Spleen (tissue), 11 donors: ENCODE data around the gene OPN5. TPM values are rescaled to one million over a fixed set of nuclear protein-coding genes. Genes with fewer than 3 reads are reported as not detected.

Experiments used
- DNase-seq: peaks from one replicate; pipeline ENCODE4 v3.0.0-alpha.2; 2020
- H3K27ac ChIP-seq, 8 donors: fragments of 200-600 bp; sonication (generic) in 7 of 8; 1 replicate in 4 of 8; 2 replicates in 4 of 8; pipeline versions ENCODE4 v1.5.0 to v1.8.0; 2016 to 2021; ENCODE audit warnings: inconsistent platforms in 4 of 8, mild to moderate bottlenecking in 4 of 8, moderate library complexity in 1 of 8
- H3K27me3 ChIP-seq, 7 donors: fragments of 200-600 bp; sonication (generic) in 6 of 7; replicated peaks in 1 of 7; 1 replicate in 4 of 7; 2 replicates in 3 of 7; pipeline versions ENCODE4 v1.5.0 to v1.8.0; 2016 to 2021; ENCODE audit warnings: inconsistent platforms in 3 of 7, mild to moderate bottlenecking in 1 of 7
- H3K36me3 ChIP-seq, 6 donors: fragments of 200-600 bp; sonication (generic) in 5 of 6; 1 replicate in 4 of 6; 2 replicates in 2 of 6; pipeline versions ENCODE4 v1.5.0 to v1.8.0; 2016 to 2021; ENCODE audit warnings: inconsistent platforms in 2 of 6
- H3K4me1 ChIP-seq, 6 donors: fragments of 200-600 bp; sonication (generic) in 5 of 6; 1 replicate in 3 of 6; 2 replicates in 3 of 6; pipeline versions ENCODE4 v1.5.0 to v1.8.0; 2016 to 2021; ENCODE audit warnings: inconsistent platforms in 3 of 6
- H3K4me3 ChIP-seq, 8 donors: fragments of 200-600 bp; sonication (generic) in 7 of 8; 1 replicate in 4 of 8; 2 replicates in 4 of 8; pipeline versions ENCODE4 v1.5.0 to v1.8.0; 2016 to 2021; ENCODE audit warnings: inconsistent platforms in 4 of 8, mild to moderate bottlenecking in 4 of 8, moderate library complexity in 2 of 8
- H3K9me3 ChIP-seq, 8 donors: fragments of 200-600 bp; sonication (generic) in 7 of 8; 1 replicate in 4 of 8; 2 replicates in 4 of 8; pipeline versions ENCODE4 v1.5.0 to v1.8.0; 2016 to 2021; ENCODE audit warnings: inconsistent platforms in 4 of 8
- POLR2A ChIP-seq, 3 donors: fragments of 450-650 bp; IDR thresholded peaks; one replicate each; pipeline ENCODE4 v1.5.1; 2017; ENCODE audit warnings: antibody characterized with exemption in 3 of 3, mild to moderate bottlenecking in 1 of 3
- POLR2AphosphoS5 ChIP-seq, 3 donors: sonication (generic); formaldehyde crosslinking; IDR thresholded peaks; one replicate each; pipeline ENCODE4 v1.5.1; 2017; ENCODE audit warnings: antibody characterized with exemption in 3 of 3
- WGBS, 5 donors: extraction: QIAGEN DNeasy Blood & Tissue Kit in 3 of 5; methylation state at CpG; one replicate each; pipeline versions ENCODE4 v1.1.5 to v1.1.7; 2013 to 2018; 5-methylcytosine and 5-hydroxymethylcytosine counted together
- intact Hi-C: fragments of 100-400 bp; cut with DNase I; formaldehyde crosslinking; loops from one replicate; pipeline ENCODE4 v1.15.0; 2023; ENCODE audit warnings: low total_unique reads
- polyA plus RNA-seq, 3 donors: library from polyadenylated mRNA; stranded (reverse); fragments of 200-250 nt; gene quantifications; one replicate each; pipeline ENCODE4 v1.2.1, GENCODE V29; 2013
- total RNA-seq, 7 donors: library from RNA; depleted of rRNA in 3 of 7; stranded (reverse); fragments of >200 nt in 3 of 7; fragmentation: NEBNext Ultra II Directional in 4 of 7; extraction: Animal tissue kit (Norgen Biotek cat#: 25700) in 4 of 7; gene quantifications; one replicate each; pipeline versions ENCODE4 v1.1.0 to v1.2.1, GENCODE V29; 2016 to 2021
- TF ChIP-seq, protein P1 (sequence below), 11 experiments: fragments of 200-600 bp in 7 of 11; fragments of 450-650 bp in 4 of 11; sonication (generic) in 4 of 11; IDR thresholded peaks in 8 of 11; conservative IDR thresholded peaks in 3 of 11; 1 replicate in 7 of 11; 2 replicates in 4 of 11; pipeline versions ENCODE4 v1.4.0 to v1.8.0; 2016 to 2021; ENCODE audit warnings: antibody characterized with exemption in 11 of 11, inconsistent platforms in 4 of 11, mild to moderate bottlenecking in 1 of 11
- donor health status: healthy with polysubstance abuse.
- donor health status: DM: no; HTN: no; CAD: no; lungs with moderate emphysema.
- donor health status: DM: no; HTN: no; CAD: no.
- donor health status: Bipolar disorder and iron deficiency.
- donor health status: healthy.
- donor health status: DM: no; HTN: no; CAD: no.
- donor health status: DM: yes; HTN: yes; CAD: no.

The OPN5 gene
- total and polyA plus RNA-seq, 10 donors = not detected

DNA sequence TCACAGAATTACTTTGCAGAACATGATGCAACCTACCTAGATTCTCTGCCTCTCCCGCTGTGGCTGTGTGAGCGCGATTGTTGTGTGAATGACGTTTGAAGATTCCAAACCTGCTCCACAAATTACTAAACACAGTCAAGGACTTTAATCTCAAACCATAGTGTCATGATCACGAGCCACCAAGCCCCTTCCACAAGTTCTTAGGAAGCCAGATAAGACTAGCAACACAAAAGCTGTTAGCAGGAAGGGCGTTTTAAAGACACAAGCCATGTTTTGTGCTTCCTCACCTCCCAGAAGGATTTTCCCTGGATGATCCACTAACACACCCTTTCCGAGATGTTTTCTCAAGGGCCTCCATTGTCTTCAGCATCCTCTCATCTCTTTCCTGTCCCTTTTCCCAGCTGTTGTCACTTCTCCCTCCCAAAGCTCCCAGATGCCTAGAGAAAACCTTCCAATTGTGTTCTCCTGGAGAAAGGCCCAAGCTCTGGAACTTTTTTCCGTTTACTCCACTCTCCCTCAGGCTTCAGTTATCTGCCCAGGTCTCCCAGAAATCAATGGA is 12.8 kb downstream of the OPN5 start:
- Histone ChIP-seq H3K27me3 (no peaks in the 10 kb centered on the region), H3K4me1 (no peaks in the 10 kb centered on the region), H3K36me3 (no peaks in the 10 kb centered on the region), H3K27ac (no peak overlapping the region), H3K9me3 (no peaks in the 10 kb centered on the region), H3K4me3 (no peak overlapping the region)
- DNase-seq = no peak
- 71 to 82% (median 77%) methylated on average over 8 of the region's 8 CpGs for WGBS, 5 donors
- intact Hi-C loops = no loop called here
- TF ChIP-seq POLR2AphosphoS5 (IDR thresholded peaks at IDR 0.05) (no peak), POLR2A (IDR thresholded peaks at IDR 0.05) (no peak)
- TF ChIP-seq, protein P1, sequence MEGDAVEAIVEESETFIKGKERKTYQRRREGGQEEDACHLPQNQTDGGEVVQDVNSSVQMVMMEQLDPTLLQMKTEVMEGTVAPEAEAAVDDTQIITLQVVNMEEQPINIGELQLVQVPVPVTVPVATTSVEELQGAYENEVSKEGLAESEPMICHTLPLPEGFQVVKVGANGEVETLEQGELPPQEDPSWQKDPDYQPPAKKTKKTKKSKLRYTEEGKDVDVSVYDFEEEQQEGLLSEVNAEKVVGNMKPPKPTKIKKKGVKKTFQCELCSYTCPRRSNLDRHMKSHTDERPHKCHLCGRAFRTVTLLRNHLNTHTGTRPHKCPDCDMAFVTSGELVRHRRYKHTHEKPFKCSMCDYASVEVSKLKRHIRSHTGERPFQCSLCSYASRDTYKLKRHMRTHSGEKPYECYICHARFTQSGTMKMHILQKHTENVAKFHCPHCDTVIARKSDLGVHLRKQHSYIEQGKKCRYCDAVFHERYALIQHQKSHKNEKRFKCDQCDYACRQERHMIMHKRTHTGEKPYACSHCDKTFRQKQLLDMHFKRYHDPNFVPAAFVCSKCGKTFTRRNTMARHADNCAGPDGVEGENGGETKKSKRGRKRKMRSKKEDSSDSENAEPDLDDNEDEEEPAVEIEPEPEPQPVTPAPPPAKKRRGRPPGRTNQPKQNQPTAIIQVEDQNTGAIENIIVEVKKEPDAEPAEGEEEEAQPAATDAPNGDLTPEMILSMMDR (IDR thresholded peaks at IDR 0.05 in 8 of 11, conservative IDR thresholded peaks at IDR 0.05 in 3 of 11) = no peak

DNA sequence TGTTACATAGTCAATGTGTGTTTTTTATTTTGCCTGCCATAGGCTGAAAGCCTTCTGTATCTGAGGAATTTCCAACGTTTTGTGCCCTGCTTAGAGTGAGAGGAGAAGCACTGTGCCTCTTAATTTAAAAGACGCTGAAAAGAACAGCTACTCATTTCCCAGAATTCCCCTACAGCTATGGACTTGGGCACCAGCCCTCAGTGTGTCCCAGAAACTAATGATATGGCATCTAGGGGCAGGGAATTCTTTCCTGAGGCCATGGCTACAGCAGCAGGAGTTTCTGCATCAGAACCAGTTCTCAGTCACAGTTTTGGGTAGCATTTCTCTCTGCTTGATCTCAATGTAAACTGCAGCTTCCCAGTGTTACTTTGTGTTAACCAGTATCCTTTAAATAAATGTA is 20.2 kb downstream of the OPN5 start:
- H3K36me3 ChIP-seq = no peaks in the 10 kb centered on the region
- intact Hi-C loops = no loop called here
- no peak overlapping the region for H3K4me3 ChIP-seq
- H3K27me3 ChIP-seq = peaks cover 0 to 14% (median 0%) of the 10 kb centered on the region in 7 donors
- no peaks in the 10 kb centered on the region for H3K9me3 ChIP-seq
- H3K27ac ChIP-seq = no peak overlapping the region
- no peak for TF ChIP-seq POLR2AphosphoS5 (IDR thresholded peaks at IDR 0.05)
- no peak for TF ChIP-seq POLR2A (IDR thresholded peaks at IDR 0.05)
- TF ChIP-seq, protein P1 (IDR thresholded peaks at IDR 0.05 in 8 of 11, conservative IDR thresholded peaks at IDR 0.05 in 3 of 11) = no peak
- no peak for DNase-seq
- H3K4me1 ChIP-seq = no peaks in the 10 kb centered on the region
- 50 to 75% (median 56%) methylated on average over 2 of the region's 2 CpGs for WGBS, 5 donors

DNA sequence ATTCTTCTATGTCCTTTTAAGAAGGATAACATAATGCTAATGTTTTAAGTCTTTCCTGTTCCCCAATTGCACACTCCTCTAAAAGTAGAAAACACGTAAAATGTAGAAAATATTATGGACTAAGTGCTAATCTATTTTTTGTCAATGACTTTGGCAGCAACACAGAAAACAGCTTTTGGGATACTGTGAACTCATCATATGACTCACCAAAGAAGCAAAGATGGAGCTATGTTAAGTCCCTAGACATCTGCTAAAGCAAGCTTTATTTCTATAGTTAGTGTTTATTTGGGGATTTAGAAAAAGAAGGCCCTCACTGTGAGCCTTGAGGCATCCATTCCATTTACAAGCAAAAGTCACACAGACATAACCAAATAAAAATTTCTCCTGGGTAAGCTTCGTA is 23.0 kb downstream of the OPN5 start:
- Histone ChIP-seq H3K9me3 (no peaks in the 10 kb centered on the region), H3K36me3 (no peaks in the 10 kb centered on the region), H3K27ac (no peak overlapping the region), H3K4me3 (no peak overlapping the region), H3K4me1 (no peaks in the 10 kb centered on the region), H3K27me3 (peaks cover 0 to 17% (median 0%) of the 10 kb centered on the region in 7 donors)
- 84 to 96% (median 87%) methylated on average over 2 of the region's 2 CpGs for WGBS, 5 donors
- TF ChIP-seq POLR2A (IDR thresholded peaks at IDR 0.05) (no peak), POLR2AphosphoS5 (IDR thresholded peaks at IDR 0.05) (no peak)
- TF ChIP-seq, protein P1 (IDR thresholded peaks at IDR 0.05 in 8 of 11, conservative IDR thresholded peaks at IDR 0.05 in 3 of 11) = no peak
- intact Hi-C loops = no loop called here
- DNase-seq = no peak

DNA sequence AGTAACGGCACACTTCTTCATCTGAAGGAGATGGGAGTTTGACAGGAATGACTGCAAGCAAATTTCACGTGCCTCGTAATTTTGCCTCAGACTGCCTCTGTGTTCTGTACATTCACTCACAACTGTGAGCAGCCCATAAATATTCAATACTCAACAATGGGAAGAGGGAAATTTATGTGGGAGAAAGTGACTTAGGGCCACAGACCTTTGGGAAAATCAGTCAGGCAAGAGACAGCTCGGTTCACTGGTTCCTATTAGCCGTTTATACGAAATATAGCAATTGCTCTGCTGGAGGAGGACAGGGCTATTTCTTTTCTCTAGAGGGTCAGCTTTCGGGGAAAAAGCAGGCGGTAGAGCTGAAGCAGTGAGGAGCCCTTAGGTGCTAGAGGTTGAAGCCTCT is 28.0 kb downstream of the OPN5 start:
- intact Hi-C loops = no loop called here
- 82 to 93% (median 91%) methylated on average over 8 of the region's 8 CpGs for WGBS, 5 donors
- TF ChIP-seq, protein P1 (IDR thresholded peaks at IDR 0.05 in 8 of 11, conservative IDR thresholded peaks at IDR 0.05 in 3 of 11) = no peak
- no peak for TF ChIP-seq POLR2A (IDR thresholded peaks at IDR 0.05)

More for the DNA sequence above, 28.0 kb downstream of the OPN5 start:
- peaks cover 0 to 3% (median 0%) of the 10 kb centered on the region in 7 donors for H3K27me3 ChIP-seq
- no peaks in the 10 kb centered on the region for H3K9me3 ChIP-seq
- no peak for DNase-seq
- no peaks in the 10 kb centered on the region for H3K4me1 ChIP-seq
- H3K27ac ChIP-seq = no peak overlapping the region
- H3K4me3 ChIP-seq = no peak overlapping the region
- no peaks in the 10 kb centered on the region for H3K36me3 ChIP-seq
